ENCODE results near the gene JPH4.

JPH4 gene

DNA sequence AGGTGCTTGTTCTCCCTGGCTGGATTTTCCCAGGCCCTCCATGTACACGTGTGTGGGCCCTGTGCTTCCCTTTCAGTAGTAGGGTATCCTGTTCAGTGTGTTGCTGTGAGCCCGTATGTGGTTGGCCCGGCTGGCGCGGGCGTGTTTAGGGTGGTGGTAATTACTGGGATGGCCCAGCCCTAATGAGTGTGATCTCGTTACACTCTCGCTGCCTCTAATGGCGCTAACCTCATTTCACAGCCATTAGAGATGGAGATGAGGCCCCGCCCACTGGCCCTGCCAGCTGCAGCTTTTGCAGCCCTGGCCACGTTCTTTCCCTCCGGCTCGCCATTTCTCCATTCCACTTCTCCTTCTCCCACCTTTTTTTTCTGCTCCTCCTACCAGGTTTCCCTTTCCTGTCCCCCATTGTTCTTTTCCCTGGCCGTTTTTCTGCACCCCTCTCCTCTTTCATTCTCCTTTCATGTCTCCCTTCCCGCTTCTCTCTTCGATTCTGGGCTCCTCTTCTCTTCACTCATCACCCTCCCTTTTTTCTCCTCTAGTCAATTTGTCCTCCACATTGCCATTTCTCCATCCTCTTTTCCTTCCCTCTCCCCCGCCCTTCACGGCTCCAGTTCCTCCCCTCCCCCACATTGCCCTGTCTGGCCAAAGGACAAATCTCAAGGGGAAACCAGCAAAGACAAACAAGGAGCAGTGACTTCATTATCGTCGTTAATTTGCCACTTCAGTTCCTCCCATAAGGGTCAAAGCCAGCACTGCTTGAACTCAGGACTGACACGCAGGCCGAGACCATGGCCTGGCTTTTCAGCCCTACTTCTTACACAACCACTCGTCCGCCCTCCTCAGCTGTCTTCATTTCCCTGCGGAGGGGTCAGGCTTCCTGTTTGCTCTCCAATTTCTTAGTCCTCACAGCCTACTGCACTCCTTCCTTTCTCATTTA lies 33.8 kb downstream of the JPH4 start:
- TF ChIP-seq, protein P1, sequence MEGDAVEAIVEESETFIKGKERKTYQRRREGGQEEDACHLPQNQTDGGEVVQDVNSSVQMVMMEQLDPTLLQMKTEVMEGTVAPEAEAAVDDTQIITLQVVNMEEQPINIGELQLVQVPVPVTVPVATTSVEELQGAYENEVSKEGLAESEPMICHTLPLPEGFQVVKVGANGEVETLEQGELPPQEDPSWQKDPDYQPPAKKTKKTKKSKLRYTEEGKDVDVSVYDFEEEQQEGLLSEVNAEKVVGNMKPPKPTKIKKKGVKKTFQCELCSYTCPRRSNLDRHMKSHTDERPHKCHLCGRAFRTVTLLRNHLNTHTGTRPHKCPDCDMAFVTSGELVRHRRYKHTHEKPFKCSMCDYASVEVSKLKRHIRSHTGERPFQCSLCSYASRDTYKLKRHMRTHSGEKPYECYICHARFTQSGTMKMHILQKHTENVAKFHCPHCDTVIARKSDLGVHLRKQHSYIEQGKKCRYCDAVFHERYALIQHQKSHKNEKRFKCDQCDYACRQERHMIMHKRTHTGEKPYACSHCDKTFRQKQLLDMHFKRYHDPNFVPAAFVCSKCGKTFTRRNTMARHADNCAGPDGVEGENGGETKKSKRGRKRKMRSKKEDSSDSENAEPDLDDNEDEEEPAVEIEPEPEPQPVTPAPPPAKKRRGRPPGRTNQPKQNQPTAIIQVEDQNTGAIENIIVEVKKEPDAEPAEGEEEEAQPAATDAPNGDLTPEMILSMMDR (IDR thresholded peaks at IDR 0.05) = no peak
- Mint-ChIP-seq H3K27me3 (ENCODE audit: low read depth, poor library complexity) (peaks cover 25% of the 10 kb centered on the region), H3K4me1 (peaks cover 21% of the 10 kb centered on the region), H3K9me3 (no peaks in the 10 kb centered on the region), H3K27ac (peak overlapping the region; percentile 86), H3K4me3 (peak overlapping the region; percentile 61), H3K36me3 (ENCODE audit: low read depth) (peaks cover 14% of the 10 kb centered on the region)
- peak; percentile 59 for DNase-seq

DNA sequence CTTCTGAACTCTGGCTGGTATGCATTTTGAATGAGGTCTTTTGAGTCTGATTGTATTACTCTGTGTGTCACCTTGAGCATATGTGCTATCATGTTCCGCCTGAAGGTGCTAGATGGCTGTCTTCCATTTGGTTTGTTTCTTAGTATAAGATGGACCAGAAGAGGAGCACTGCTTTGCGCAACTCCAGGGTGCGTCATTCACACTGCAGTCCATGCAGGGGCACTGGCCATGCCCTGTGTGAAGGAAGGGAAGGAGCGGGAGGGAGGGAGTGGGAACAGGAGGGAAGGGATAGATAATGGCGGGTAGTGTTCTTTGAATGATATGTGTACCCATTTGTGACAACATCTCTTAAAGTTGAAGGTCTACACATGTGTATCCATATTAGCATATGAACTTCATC lies 35.2 kb downstream of the JPH4 start:
- Mint-ChIP-seq H3K9me3 (no peaks in the 10 kb centered on the region), H3K27me3 (ENCODE audit: low read depth, poor library complexity) (peaks cover 25% of the 10 kb centered on the region), H3K27ac (no peak overlapping the region), H3K4me3 (no peak overlapping the region), H3K4me1 (peaks cover 35% of the 10 kb centered on the region), H3K36me3 (ENCODE audit: low read depth) (peaks cover 14% of the 10 kb centered on the region)
- TF ChIP-seq, protein P1 (IDR thresholded peaks at IDR 0.05) = no peak
- no peak for DNase-seq

DNA sequence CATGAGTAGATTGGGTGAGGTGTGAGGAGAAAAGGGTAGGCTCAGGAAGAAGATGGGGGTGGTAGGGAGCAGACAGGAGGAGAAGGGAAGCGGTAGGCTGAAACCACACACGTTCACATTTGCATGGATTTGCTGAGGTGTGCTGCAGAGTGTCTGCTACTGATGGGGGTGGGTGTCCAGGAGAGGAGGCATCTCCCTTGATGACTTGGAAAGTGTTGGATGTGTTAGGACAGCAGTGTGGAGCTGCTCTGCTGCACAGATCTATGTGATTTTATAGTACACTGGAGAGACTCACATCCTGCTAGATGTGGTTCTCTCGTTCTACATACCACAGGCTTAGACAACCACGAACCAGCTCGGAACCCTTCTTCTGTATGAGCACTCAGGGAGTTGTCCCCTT lies 36.3 kb downstream of the JPH4 start:
- H3K36me3 Mint-ChIP-seq (ENCODE audit: low read depth) = peaks cover 15% of the 10 kb centered on the region
- peaks cover 25% of the 10 kb centered on the region for H3K27me3 Mint-ChIP-seq (ENCODE audit: low read depth, poor library complexity)
- H3K9me3 Mint-ChIP-seq = no peaks in the 10 kb centered on the region
- no peak for DNase-seq
- no peak overlapping the region for H3K27ac Mint-ChIP-seq
- no peak overlapping the region for H3K4me3 Mint-ChIP-seq
- peaks cover 47% of the 10 kb centered on the region for H3K4me1 Mint-ChIP-seq
- TF ChIP-seq, protein P1 (IDR thresholded peaks at IDR 0.05) = no peak

DNA sequence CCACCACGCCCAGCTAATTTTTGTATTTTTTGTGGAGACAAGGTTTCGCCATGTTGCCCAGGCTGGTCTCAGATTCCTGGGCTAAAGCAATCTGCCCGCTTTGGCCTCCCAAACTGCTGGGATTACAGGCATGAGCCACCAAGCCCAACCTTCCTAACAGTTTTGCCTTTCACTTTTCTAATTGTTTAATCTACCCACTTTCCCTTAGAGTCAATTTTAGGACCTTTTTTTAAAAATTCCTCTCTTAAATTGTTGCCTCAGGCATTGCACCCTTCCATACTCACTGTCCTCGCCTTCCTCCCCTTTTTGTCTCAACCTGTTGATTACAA lies 38.5 kb downstream of the JPH4 start:
- TF ChIP-seq, protein P1 (IDR thresholded peaks at IDR 0.05) = no peak
- no peaks in the 10 kb centered on the region for H3K9me3 Mint-ChIP-seq
- H3K4me3 Mint-ChIP-seq = no peak overlapping the region
- peaks cover 34% of the 10 kb centered on the region for H3K27me3 Mint-ChIP-seq (ENCODE audit: low read depth, poor library complexity)
- peaks cover 27% of the 10 kb centered on the region for H3K36me3 Mint-ChIP-seq (ENCODE audit: low read depth)
- DNase-seq = no peak
- H3K4me1 Mint-ChIP-seq = peaks cover 60% of the 10 kb centered on the region
- H3K27ac Mint-ChIP-seq = no peak overlapping the region

DNA sequence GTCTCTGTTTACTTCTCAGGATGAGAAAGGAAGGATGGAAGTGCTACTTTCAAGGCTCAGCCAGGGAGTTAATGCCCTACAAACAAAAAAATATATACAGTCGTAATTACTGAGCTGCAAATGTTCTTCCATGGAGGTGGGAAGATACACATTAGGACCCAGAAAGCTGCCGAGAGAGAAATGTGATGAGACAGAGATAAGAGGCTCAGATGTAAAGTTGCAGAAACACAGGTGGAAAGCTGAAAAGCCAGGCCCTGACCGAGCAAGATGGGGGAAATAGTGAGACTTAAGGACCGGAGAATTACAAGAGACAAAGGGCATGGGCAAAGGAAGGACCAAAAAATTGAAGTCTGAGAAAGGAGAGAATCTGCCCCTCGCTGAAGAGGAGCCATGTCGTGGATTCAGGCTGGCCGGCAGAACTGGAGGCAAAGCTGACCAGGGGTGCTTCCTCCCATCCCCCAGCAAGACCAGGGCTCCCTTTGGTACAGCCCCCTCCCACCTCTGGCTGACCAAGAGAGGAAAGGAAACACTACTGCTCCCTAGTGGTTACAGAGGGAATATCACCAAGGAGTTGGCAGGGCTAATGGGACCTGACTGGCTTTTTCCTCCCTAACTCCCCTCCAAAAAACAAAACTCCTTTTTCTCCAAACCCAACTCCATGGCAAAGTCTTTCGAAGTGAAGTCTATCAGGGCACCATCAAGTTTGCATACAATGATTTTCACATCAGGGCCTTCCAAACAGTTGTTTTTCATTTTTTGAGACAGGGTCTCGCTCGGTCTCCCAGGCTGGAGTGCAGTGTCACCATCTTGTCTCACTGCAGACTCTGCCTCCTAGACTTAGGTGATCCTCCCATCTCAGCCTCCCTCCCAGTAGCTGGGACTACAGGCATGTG lies 39.1 kb downstream of the JPH4 start:
- Mint-ChIP-seq H3K9me3 (no peaks in the 10 kb centered on the region), H3K27ac (peak overlapping the region; percentile 96), H3K4me1 (peaks cover 60% of the 10 kb centered on the region), H3K36me3 (ENCODE audit: low read depth) (peaks cover 30% of the 10 kb centered on the region), H3K27me3 (ENCODE audit: low read depth, poor library complexity) (peaks cover 34% of the 10 kb centered on the region), H3K4me3 (peak overlapping the region; percentile 72)
- peak; percentile 71 for DNase-seq
- TF ChIP-seq, protein P1 (IDR thresholded peaks at IDR 0.05) = peak; percentile 82

All from nephron progenitor cell (in vitro differentiated cells).